Heart left ventricle (tissue), 16 donors: ENCODE measurements around the gene KCNN3. TPM values are rescaled to one million over a fixed set of nuclear protein-coding genes. Genes with fewer than 3 reads are reported as not detected.

Source experiments
- ATAC-seq, 4 donors: fragments of 200-7000 bp; cut with Tn5 transposase; one replicate each; pipeline ENCODE4 v1.9.1; 2020 to 2022; ENCODE audit warnings: moderate library complexity in 4 of 4, mild to moderate bottlenecking in 3 of 4, moderate number of reproducible peaks in 1 of 4
- DNase-seq, 5 donors: peaks; one replicate each; pipeline ENCODE4 v3.0.0-alpha.2; 2020
- H3K27ac ChIP-seq, 12 donors: fragments of 200-600 bp; sonication (generic) in 4 of 12; one replicate each; pipeline versions ENCODE4 v1.5.0 to v1.8.0; 2016 to 2022; ENCODE audit warnings: mild to moderate bottlenecking in 2 of 12
- H3K27me3 ChIP-seq, 9 donors: fragments of 200-600 bp; sonication (generic) in 2 of 9; one replicate each; pipeline versions ENCODE4 v1.5.1 to v1.8.0; 2016 to 2022; ENCODE audit warnings: mild to moderate bottlenecking in 3 of 9
- H3K36me3 ChIP-seq, 9 donors: fragments of 200-600 bp; sonication (generic) in 2 of 9; one replicate each; pipeline versions ENCODE4 v1.5.0 to v1.8.0; 2018 to 2022; ENCODE audit warnings: mild to moderate bottlenecking in 2 of 9
- H3K4me1 ChIP-seq, 12 donors: fragments of 200-600 bp; sonication (generic) in 4 of 12; one replicate each; pipeline versions ENCODE4 v1.5.0 to v1.8.0; 2016 to 2022; ENCODE audit warnings: mild to moderate bottlenecking in 3 of 12
- H3K4me3 ChIP-seq, 12 donors: fragments of 200-600 bp; sonication (generic) in 4 of 12; one replicate each; pipeline versions ENCODE4 v1.5.0 to v1.8.0; 2017 to 2022; ENCODE audit warnings: mild to moderate bottlenecking in 9 of 12, moderate library complexity in 4 of 12
- H3K9me3 ChIP-seq, 12 donors: fragments of 200-600 bp; sonication (generic) in 4 of 12; one replicate each; pipeline versions ENCODE4 v1.5.0 to v1.8.0; 2016 to 2022; ENCODE audit warnings: mild to moderate bottlenecking in 1 of 12
- POLR2A ChIP-seq, 2 donors: fragments of 450-650 bp; IDR thresholded peaks; one replicate each; pipeline ENCODE4 v1.6.1; 2017; ENCODE audit warnings: antibody characterized with exemption in 2 of 2, mild to moderate bottlenecking in 2 of 2, moderate library complexity in 2 of 2
- WGBS, 4 donors: extraction: QIAGEN DNeasy Blood & Tissue Kit in 2 of 4; methylation state at CpG; one replicate each; pipeline versions ENCODE4 v1.1.5 to v1.1.7; 2013 to 2018; 5-methylcytosine and 5-hydroxymethylcytosine counted together
- intact Hi-C, 10 donors: fragments of 100-400 bp; cut with DNase I; formaldehyde crosslinking; loops; one replicate each; pipeline versions ENCODE4 v1.11.1 to v1.14.2; 2022
- polyA plus RNA-seq, 2 donors: library from polyadenylated mRNA; stranded (reverse); fragments of 200-250 nt; gene quantifications; one replicate each; pipeline ENCODE4 v1.2.3, GENCODE V29; 2013
- total RNA-seq, 9 donors: library from RNA; depleted of rRNA in 2 of 9; stranded (reverse); fragments of >200 nt in 2 of 9; fragmentation: NEBNext Ultra II Directional in 3 of 9; extraction: Animal tissue kit (Norgen Biotek cat#: 25700) in 3 of 9; gene quantifications; one replicate each; pipeline versions ENCODE4 v1.1.0 to v1.2.4, GENCODE V29; 2016 to 2023
- TF ChIP-seq, protein P1 (sequence below), 12 donors: fragments of 200-600 bp; sonication (generic) in 4 of 12; IDR thresholded peaks; one replicate each; pipeline versions ENCODE4 v1.5.0 to v1.8.0; 2018 to 2022; ENCODE audit warnings: antibody characterized with exemption in 12 of 12, mild to moderate bottlenecking in 5 of 12
- donor health status: ischemic (EF 13 %, LVEDD 7.1; RV severe dilation, severe dysfunction).
- donor health status: healthy with polysubstance abuse.
- donor health status: DM: no; HTN: yes; CAD: no.
- donor health status: DM: no; HTN: no; CAD: no.
- donor health status: ischemic (EF 25% LVEDD 6.9; RV normal size, moderate dysfunction).
- donor health status: ischemic (EF 25% LVEDD 5.7; RV mildly dilated, moderate dysfunction).
- donor health status: healthy.
- donor health status: DM: yes; HTN: yes; CAD: no.
- donor health status: ischemic (EF 35%, LVEDD 5.7; RV mildly dilated, moderate dysfunction).
- donor health status: nonischemic (EF 11% LVEDD 7.7; RV severe dilation, severe dysfunction).
- donor health status: DM: yes; HTN: yes; CAD: no.
- donor health status: PGD.
- donor health status: ischemic (EF 29% LVEDD 5.4; RV normal size, mild dysfunction).
- donor health status: nonischemic (EF 23%, LVEDD 6.1; RV moderate dilation, normal function).

KCNN3 gene
- total and polyA plus RNA-seq, 11 donors = 0.42 to 4.6 (median 2.2) TPM

GRCh38 chr1:154906621-154907081 is 36.6 kb upstream of the KCNN3 start:
- intact Hi-C loops = loop anchor here in 2 of 10 donors (5.0 kb wide), 1 partner anchor 156 kb away; the partner anchor contains the start of gene EFNA4 (in 2 of the 2)
- ATAC-seq = peak in 3 of 4 donors; percentile 50 to 66 (median 59)

DNA sequence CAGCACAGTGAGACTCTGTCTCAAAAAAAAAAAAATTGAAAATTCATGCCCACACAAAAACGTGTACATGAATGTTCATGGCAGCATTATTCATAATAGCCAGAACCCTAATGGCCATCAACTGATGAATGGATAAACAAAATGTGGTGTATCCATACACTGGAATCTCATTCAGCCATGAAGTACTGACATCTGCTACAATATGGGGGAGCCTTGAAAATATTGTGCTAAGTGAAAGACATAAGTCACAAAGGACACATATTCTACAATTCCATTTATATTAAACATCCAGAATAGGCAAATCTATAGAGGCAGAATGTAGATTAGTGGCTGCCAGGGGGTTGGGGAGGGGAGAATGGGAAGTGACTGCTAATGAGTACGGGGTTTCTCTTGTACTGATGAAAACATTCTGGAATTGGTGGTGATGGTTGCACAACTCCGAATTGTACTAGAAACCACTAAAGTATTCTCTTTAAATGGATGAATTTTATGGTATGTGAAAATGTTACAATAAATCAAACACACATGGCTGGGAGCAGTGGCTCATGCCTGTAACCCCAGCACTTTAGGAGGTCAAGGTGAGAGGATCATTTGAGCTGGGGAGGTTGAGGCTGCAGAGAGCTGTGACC is 33.0 kb upstream of the KCNN3 start:
- H3K36me3 ChIP-seq = no peaks in the 10 kb centered on the region
- DNase-seq (no peak), ATAC-seq (no peak)
- no peak for TF ChIP-seq POLR2A (IDR thresholded peaks at IDR 0.05)
- TF ChIP-seq, protein P1, sequence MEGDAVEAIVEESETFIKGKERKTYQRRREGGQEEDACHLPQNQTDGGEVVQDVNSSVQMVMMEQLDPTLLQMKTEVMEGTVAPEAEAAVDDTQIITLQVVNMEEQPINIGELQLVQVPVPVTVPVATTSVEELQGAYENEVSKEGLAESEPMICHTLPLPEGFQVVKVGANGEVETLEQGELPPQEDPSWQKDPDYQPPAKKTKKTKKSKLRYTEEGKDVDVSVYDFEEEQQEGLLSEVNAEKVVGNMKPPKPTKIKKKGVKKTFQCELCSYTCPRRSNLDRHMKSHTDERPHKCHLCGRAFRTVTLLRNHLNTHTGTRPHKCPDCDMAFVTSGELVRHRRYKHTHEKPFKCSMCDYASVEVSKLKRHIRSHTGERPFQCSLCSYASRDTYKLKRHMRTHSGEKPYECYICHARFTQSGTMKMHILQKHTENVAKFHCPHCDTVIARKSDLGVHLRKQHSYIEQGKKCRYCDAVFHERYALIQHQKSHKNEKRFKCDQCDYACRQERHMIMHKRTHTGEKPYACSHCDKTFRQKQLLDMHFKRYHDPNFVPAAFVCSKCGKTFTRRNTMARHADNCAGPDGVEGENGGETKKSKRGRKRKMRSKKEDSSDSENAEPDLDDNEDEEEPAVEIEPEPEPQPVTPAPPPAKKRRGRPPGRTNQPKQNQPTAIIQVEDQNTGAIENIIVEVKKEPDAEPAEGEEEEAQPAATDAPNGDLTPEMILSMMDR (IDR thresholded peaks at IDR 0.05) = no peak
- WGBS, 4 donors = 41 to 67% (median 50%) methylated on average over 3 of the region's 3 CpGs
- no peak overlapping the region for H3K27ac ChIP-seq
- H3K4me1 ChIP-seq = no peaks in the 10 kb centered on the region
- no peak overlapping the region for H3K4me3 ChIP-seq
- intact Hi-C loops = no loop called here
- H3K27me3 ChIP-seq = no peaks in the 10 kb centered on the region
- no peaks in the 10 kb centered on the region for H3K9me3 ChIP-seq

More at GRCh38 chr1:154906621-154907081, 36.6 kb upstream of the KCNN3 start:
- H3K36me3 ChIP-seq = no peaks in the 10 kb centered on the region
- WGBS, 4 donors = 75 to 87% (median 80%) methylated on average over 5 to 7 of the region's 7 CpGs
- TF ChIP-seq POLR2A (IDR thresholded peaks at IDR 0.05) = no peak
- TF ChIP-seq, protein P1 (IDR thresholded peaks at IDR 0.05) = peak; percentile 28 to 60 (median 42)
- no peaks in the 10 kb centered on the region for H3K27me3 ChIP-seq
- H3K4me1 ChIP-seq = peaks cover 0 to 4% (median 0%) of the 10 kb centered on the region in 12 donors
- H3K9me3 ChIP-seq = peaks cover 0 to 3% (median 0%) of the 10 kb centered on the region in 12 donors
- DNase-seq = no peak
- no peak overlapping the region for H3K27ac ChIP-seq
- H3K4me3 ChIP-seq = no peak overlapping the region

- ATAC-seq (no peak), DNase-seq (no peak)
- intact Hi-C loops = no loop called here
- TF ChIP-seq, protein P1 (IDR thresholded peaks at IDR 0.05) = no peak
- no peak for TF ChIP-seq POLR2A (IDR thresholded peaks at IDR 0.05)
- Histone ChIP-seq H3K4me3 (no peak overlapping the region), H3K4me1 (peaks cover 0 to 3% (median 0%) of the 10 kb centered on the region in 12 donors), H3K36me3 (no peaks in the 10 kb centered on the region), H3K27me3 (no peaks in the 10 kb centered on the region), H3K27ac (no peak overlapping the region), H3K9me3 (no peaks in the 10 kb centered on the region)
- 52 to 95% (median 92%) methylated on average over 1 of the region's 1 CpG for WGBS, 4 donors
These were observed 31.5 kb upstream of the KCNN3 start for GRCh38 chr1:154901591-154901990.

- H3K27ac ChIP-seq = no peak overlapping the region
- intact Hi-C loops = no loop called here
These were observed 29.0 kb upstream of the KCNN3 start for GRCh38 chr1:154899041-154899440.

More at GRCh38 chr1:154899041-154899440, 29.0 kb upstream of the KCNN3 start:
- TF ChIP-seq POLR2A (IDR thresholded peaks at IDR 0.05) = no peak
- TF ChIP-seq, protein P1 (IDR thresholded peaks at IDR 0.05) = no peak
- DNase-seq (no peak), ATAC-seq (no peak)
- Histone ChIP-seq H3K4me3 (no peak overlapping the region), H3K9me3 (no peaks in the 10 kb centered on the region), H3K36me3 (no peaks in the 10 kb centered on the region), H3K27me3 (no peaks in the 10 kb centered on the region), H3K4me1 (peaks cover 0 to 9% (median 0%) of the 10 kb centered on the region in 12 donors)
- 93 to 97% (median 95%) methylated on average over 6 of the region's 6 CpGs for WGBS, 4 donors
